Mononuclear cell (primary cell): ENCODE measurements around the gene TNNI2. TPM values are rescaled to one million over a fixed set of nuclear protein-coding genes. Genes with fewer than 3 reads are reported as not detected.

Source experiments
- H3K27me3 ChIP-seq: 2 replicates; pipeline ENCODE4 v1.6.0; 2011; ENCODE audit warnings: low read length, control low read depth; ENCODE audit not compliant: insufficient read depth
- H3K4me1 ChIP-seq: 2 replicates; pipeline ENCODE4 v1.5.1; 2011; ENCODE audit warnings: mild to moderate bottlenecking, low read length, control low read depth; ENCODE audit not compliant: insufficient read depth
- H3K4me3 ChIP-seq: 2 replicates; pipeline ENCODE4 v1.5.1; 2011; ENCODE audit warnings: mild to moderate bottlenecking, low read length, moderate library complexity
- H3K9me3 ChIP-seq: 2 replicates; pipeline ENCODE4 v1.5.1; 2011; ENCODE audit warnings: low read depth, mild to moderate bottlenecking, control low read depth, low read length
- total RNA-seq: library from RNA; depleted of rRNA; stranded (reverse); fragments of >200 nt; gene quantifications from one replicate; pipeline ENCODE4 v1.2.3, GENCODE V29; 2012

Gene TNNI2
- total RNA-seq, 1 donor: 8.6 TPM

GRCh38 chr11:1836011-1836945, 2.5 kb upstream of the TNNI2 start:
- H3K9me3 ChIP-seq: no peaks in the 10 kb centered on the region
- peaks cover 41% of the 10 kb centered on the region for H3K4me1 ChIP-seq
- H3K27me3 ChIP-seq: no peaks in the 10 kb centered on the region
- no peak overlapping the region for H3K4me3 ChIP-seq

DNA sequence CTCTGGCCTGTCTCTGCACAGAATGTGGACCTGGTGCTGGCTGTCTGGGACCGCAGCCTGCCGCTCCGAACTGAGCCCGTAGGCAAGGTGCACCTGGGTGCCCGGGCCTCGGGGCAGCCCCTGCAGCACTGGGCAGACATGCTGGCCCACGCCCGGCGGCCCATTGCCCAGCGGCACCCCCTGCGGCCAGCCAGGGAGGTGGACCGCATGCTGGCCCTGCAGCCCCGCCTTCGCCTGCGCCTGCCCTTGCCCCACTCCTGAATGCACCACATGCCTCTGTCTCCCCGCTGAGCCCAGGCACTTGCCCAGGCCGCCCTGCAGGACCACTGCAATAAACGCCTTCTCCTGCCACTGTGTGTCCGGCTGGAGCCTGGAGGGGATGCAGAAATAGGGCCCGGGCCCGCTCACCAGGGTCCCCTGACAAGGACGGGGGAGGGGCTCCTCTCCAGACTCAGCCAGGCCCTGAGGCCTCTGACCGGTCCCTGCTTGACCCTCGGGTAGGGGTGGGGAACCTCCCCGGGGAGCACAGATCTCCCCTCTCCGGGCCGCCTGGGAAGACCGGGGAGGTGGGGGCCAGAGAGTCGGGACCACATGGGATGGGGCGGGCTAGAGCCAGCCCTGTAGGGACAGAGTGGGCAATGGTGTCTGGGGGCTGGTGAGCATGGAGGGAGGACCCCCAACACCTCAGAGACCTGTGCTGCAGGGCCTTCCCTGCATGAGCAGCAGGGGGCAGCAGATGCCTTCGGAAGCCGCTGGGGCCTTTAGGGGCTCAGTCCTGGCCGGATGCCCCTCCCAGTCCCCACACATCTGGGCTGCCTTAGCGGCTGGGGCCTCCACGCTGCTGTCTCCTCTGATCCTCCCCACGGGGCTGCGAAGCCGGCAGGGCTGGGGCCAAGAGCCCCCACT, 1.4 kb upstream of the TNNI2 start:
- H3K4me3 ChIP-seq: no peak overlapping the region
- H3K4me1 ChIP-seq: peaks cover 51% of the 10 kb centered on the region
- no peaks in the 10 kb centered on the region for H3K27me3 ChIP-seq
- no peaks in the 10 kb centered on the region for H3K9me3 ChIP-seq

GRCh38 chr11:1838077-1838425, 730 bp upstream of the TNNI2 start:
- no peaks in the 10 kb centered on the region for H3K9me3 ChIP-seq
- no peak overlapping the region for H3K4me3 ChIP-seq
- no peaks in the 10 kb centered on the region for H3K27me3 ChIP-seq
- H3K4me1 ChIP-seq: peaks cover 54% of the 10 kb centered on the region

DNA sequence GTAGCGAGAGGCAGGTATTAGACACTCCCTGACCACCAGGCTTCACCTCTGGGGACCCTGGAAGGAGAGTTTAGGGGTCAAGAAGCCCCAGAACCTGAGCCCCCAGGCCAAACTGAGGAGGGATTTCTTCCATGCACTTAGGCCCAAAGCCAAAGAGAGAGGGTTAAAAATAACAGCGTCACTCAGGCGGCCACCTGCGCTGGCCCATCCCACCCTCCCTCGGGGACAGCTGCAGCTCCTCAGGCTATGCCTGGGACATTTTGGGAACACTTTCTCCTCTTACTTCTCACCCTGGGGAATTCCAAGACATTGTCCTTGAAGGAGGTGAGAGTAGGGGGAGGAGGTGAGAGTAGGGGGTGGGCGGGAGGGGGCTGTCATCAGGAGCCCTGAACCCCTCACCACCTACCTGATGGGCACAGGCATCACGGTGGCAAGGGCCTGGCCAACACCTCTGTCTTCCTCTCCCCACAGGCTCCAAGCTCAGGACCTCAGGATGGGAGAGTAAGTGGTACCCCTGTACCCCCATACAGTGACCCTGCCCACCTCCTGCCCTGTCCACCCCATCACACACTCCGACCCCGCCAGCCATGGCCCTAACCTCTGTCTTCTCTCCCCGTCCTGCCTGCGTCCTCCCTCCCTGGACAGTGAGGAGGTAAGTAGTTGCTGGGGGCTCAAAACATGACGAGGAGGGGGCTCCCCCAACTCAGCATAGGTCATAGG, 583 bp downstream of the TNNI2 start:
- no peaks in the 10 kb centered on the region for H3K9me3 ChIP-seq
- H3K27me3 ChIP-seq: no peaks in the 10 kb centered on the region
- H3K4me3 ChIP-seq: no peak overlapping the region
- peaks cover 67% of the 10 kb centered on the region for H3K4me1 ChIP-seq

DNA sequence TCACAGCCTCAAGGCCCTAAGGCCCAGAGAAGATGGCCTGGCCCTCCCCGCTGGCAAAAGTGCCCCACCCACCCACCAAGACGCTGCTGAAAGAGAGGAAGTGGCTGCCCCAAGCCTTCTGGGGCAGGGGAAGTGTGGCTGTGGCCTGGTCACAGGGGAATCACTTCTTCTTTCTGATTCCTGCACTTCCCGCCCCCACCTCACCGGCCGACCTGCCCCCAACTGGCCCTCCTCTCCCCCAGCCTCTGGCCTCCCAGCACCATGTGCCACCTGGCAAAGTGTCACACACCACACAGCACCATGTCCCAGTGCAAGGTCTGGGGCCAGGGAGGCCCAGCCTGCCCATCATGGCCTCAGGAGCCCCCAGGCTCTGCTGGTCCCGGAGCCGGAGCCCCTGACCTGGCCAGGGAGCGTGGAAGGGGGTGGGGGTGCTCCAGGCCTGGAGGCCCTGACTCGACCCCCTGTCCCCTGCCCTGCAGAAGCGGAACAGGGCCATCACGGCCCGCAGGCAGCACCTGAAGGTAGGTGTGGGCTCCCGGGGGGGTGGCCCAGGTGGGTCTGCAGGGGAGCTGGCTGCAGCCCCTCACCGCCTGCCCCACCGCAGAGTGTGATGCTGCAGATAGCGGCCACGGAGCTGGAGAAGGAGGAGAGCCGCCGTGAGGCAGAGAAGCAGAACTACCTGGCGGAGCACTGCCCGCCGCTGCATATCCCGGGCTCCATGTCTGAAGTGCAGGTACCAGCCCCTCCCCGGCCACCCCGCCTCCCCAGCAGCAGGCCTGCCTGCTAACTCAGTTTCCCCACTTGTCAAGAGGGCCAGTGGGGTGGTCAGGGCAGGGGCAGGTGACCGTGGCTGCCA, 1.4 kb downstream of the TNNI2 start:
- peaks cover 75% of the 10 kb centered on the region for H3K4me1 ChIP-seq
- H3K27me3 ChIP-seq: no peaks in the 10 kb centered on the region
- H3K4me3 ChIP-seq: peak overlapping the region; percentile 24
- H3K9me3 ChIP-seq: no peaks in the 10 kb centered on the region

GRCh38 chr11:1840780-1841480, 2.1 kb downstream of the TNNI2 start:
- peaks cover 83% of the 10 kb centered on the region for H3K4me1 ChIP-seq
- H3K9me3 ChIP-seq: no peaks in the 10 kb centered on the region
- H3K27me3 ChIP-seq: no peaks in the 10 kb centered on the region
- no peak overlapping the region for H3K4me3 ChIP-seq

DNA sequence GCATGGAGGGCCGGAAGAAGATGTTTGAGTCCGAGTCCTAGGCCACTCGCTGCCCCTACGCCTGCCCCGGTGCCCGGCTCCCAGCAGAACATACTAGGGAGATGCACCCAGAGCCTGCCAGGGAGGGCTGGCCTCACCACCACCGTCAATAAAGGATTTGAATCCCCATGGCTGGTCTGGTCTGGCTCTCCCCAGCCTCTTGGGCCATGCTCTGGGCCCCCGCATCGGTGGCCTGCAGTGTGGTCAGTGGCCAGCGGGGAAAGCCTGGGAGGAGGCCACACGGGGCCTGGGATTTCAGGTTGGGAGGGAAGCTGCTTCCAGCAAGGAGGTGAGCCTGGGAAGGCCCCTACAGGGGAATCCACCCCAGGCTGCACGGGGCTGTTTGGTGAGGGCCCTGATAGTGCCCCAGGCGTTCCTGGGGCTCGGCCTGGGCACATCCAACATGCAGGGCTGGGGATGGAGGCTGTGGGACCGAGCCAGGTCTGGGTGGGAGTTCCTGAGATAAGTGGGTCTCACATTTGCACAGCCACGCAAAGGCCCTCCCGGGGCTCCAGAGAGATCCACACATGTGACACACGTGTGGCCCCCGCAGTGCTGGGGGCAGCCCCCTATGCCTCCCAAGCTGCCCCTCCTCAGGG, 2.8 kb downstream of the TNNI2 start:
- peaks cover 90% of the 10 kb centered on the region for H3K4me1 ChIP-seq
- H3K9me3 ChIP-seq: no peaks in the 10 kb centered on the region

DNA sequence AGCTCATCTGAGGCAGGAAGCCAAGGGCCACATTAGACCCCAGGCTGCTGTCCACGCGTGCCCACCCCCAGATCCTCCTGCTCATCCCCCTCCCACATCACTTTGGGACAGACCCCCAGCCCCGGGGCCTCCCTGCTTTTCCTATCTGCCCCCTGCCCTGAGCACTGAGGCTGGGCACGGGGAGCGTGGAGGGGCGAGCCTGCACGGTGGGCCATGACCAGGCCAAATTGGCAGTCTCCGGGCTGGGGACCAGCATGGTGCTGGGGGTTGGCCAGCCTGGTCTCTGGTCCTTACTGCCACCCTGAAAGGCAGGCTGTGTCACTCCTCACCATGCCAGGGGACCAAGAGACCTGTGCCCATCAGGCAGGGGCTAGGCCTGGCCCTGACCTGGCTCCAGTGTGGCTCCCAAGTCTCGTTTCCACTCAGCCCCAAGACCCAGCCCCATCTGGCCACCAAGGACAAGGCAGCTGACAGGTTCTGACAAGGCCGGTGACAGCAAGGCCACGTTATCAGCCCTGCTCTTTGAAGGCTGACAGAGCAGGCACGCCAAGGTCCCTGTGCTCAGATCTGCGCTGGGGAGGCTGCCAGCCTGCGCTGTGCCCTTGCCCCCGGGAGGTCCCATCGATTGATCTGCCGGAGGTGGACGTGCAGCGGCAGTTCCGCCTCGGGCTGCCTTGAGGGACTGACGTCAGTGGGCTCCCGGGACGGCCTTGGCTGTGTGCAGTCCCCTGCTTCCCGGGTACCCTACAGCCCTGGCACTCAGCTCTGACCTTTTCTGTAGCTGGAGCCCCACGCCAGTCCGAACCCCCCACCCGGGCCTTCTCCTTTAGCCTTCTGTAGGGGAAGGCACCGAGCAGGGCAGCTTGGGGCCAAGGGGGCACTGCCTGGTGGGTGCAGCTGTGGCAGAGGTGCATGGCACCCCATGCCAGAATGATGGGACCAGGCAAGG, 3.6 kb downstream of the TNNI2 start:
- Histone ChIP-seq H3K4me3 (no peak overlapping the region), H3K27me3 (no peaks in the 10 kb centered on the region), H3K9me3 (no peaks in the 10 kb centered on the region), H3K4me1 (peaks cover 95% of the 10 kb centered on the region)

More for the DNA sequence above, 2.8 kb downstream of the TNNI2 start:
- Histone ChIP-seq H3K4me3 (no peak overlapping the region), H3K27me3 (no peaks in the 10 kb centered on the region)

DNA sequence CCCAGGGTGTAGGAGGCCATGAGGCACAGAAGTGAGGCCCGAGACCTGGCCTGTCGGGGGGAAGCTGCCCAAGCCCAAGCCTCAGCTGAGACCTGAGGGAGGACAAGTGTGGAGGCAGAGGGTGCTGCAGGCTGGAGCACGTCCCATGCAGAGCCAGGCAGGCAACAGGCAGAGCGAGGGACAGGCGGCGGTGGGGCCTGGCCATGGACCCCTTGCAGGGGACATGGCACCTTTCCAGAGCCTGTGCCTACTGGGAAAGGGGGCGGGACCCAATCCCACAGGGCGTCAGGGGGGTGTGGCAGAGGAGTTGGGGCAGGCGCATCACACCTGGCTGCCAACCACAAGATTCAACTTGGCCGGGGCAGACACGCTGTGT, 4.3 kb downstream of the TNNI2 start:
- Histone ChIP-seq H3K27me3 (no peaks in the 10 kb centered on the region), H3K4me1 (peaks cover 95% of the 10 kb centered on the region), H3K4me3 (no peak overlapping the region), H3K9me3 (no peaks in the 10 kb centered on the region)

- H3K4me1 ChIP-seq: peaks cover 95% of the 10 kb centered on the region
- H3K4me3 ChIP-seq: no peak overlapping the region
- H3K27me3 ChIP-seq: no peaks in the 10 kb centered on the region
- no peaks in the 10 kb centered on the region for H3K9me3 ChIP-seq
Measured at GRCh38 chr11:1843796-1844195, 5.0 kb downstream of the TNNI2 start.

GRCh38 chr11:1844221-1845094, 5.7 kb downstream of the TNNI2 start:
- Histone ChIP-seq H3K4me3 (no peak overlapping the region), H3K27me3 (no peaks in the 10 kb centered on the region)

DNA sequence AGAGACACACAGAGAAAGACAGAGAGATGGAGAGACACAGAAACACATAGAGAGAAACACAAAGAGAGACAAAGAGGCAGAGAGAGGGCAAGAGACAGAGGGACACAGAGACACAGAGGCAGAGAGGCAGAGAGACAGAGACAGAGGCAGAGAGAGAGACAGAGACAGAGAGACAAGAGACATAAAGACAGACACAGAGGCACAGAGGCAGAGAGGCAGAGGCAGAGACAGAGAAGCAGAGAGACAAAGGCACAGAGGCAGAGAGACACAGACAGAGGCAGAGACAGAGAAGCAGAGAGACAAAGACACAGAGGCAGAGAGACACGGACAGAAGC, 6.3 kb downstream of the TNNI2 start:
- H3K4me1 ChIP-seq: peaks cover 95% of the 10 kb centered on the region
- no peaks in the 10 kb centered on the region for H3K9me3 ChIP-seq
- no peaks in the 10 kb centered on the region for H3K27me3 ChIP-seq
- no peak overlapping the region for H3K4me3 ChIP-seq

More at GRCh38 chr11:1844221-1845094, 5.7 kb downstream of the TNNI2 start:
- peaks cover 95% of the 10 kb centered on the region for H3K4me1 ChIP-seq
- H3K9me3 ChIP-seq: no peaks in the 10 kb centered on the region
